Testis (tissue), 2 donors: ENCODE results near the gene FBXL14.

Source experiments
- CTCF ChIP-seq, 3 experiments: fragments of 450-650 bp in 2 of 3; fragments of 200-600 bp in 1 of 3; sonication (generic) in 1 of 3; IDR thresholded peaks; one replicate each; pipeline ENCODE4 v1.5.1; 2016 to 2019; ENCODE audit warnings: antibody characterized with exemption in 3 of 3, mild to moderate bottlenecking in 2 of 3, moderate library complexity in 1 of 3
- POLR2A ChIP-seq: fragments of 450-650 bp; IDR thresholded peaks from one replicate; pipeline ENCODE4 v1.6.1; 2017; ENCODE audit warnings: antibody characterized with exemption, mild to moderate bottlenecking, moderate library complexity

GRCh38 chr12:1552171-1552570 lies 42.2 kb downstream of the FBXL14 start:
- TF ChIP-seq CTCF (IDR thresholded peaks at IDR 0.05) (no peak), POLR2A (no peak)
